GM12878 (cell line): ENCODE data around the gene HIVEP2. TPM values are rescaled to one million over a fixed set of nuclear protein-coding genes. Genes with fewer than 3 reads are reported as not detected.
A peak's percentile ranks its signal among the peaks of the same experiment; 100 is the strongest.

Experiments
- ATAC-seq: fragments of 200-7000 bp; cut with Tn5 transposase; 3 replicates; pipeline ENCODE4 v1.9.1; 2020; ENCODE audit warnings: mild to moderate bottlenecking, moderate library complexity
- BruUV-seq: library from RNA; stranded (reverse); fragments of 400-500 nt; replicated peaks from 2 replicates; lab custom pipeline; 2021; lab: Mats Ljungman, UMichigan
- CTCF ChIA-PET: fragments of 300-600 bp; sonication (Branson Sonifier 250); formaldehyde crosslinking; extraction: SDS; loops from one replicate; lab custom pipeline; 2021; ENCODE audit warnings: inconsistent platforms; lab: Yijun Ruan, JAX
- POLR2A ChIA-PET: fragments of 350-600 bp; formaldehyde crosslinking; extraction: SDS; loops from one replicate; lab custom pipeline; 2021; ENCODE audit warnings: inconsistent platforms; lab: Charles Lee
- RAD21 ChIA-PET: fragments of 300-600 bp; sonication (Branson Sonifier 250); formaldehyde crosslinking; loops from one replicate; lab custom pipeline; 2023; ENCODE audit warnings: antibody characterized with exemption; ENCODE audit not compliant: unreplicated experiment; lab: Charles Lee
- SMC1A ChIA-PET: fragments of 300-600 bp; sonication (Branson Sonifier 250); formaldehyde crosslinking; loops from one replicate; lab custom pipeline; 2023; ENCODE audit not compliant: unreplicated experiment, uncharacterized antibody; lab: Charles Lee
- DNase-seq: peaks from one replicate; pipeline ENCODE4 v3.0.0-alpha.2; 2011; ENCODE audit warnings: low read depth, low spot score
- FAIRE-seq: peaks from 3 replicates; lab custom pipeline; 2011; peaks lifted over from hg19 to GRCh38; lab: Jason Lieb, UNC
- H2AFZ ChIP-seq: 2 replicates; pipeline ENCODE4 v1.6.0; 2011; ENCODE audit warnings: low read depth, low read length, control low read depth; ENCODE audit not compliant: control insufficient read depth
- H3K27ac ChIP-seq: 2 replicates; pipeline ENCODE4 v1.5.1; 2011; ENCODE audit warnings: control low read depth; ENCODE audit not compliant: control insufficient read depth, insufficient read depth
- H3K27me3 ChIP-seq, 2 experiments: replicated peaks in 1 of 2; 2 replicates each; pipeline versions ENCODE4 v1.6.0 to v1.6.1; 2011; ENCODE audit warnings: low read length in 1 of 2; ENCODE audit not compliant: control insufficient read depth in 2 of 2, insufficient read depth in 2 of 2
- H3K36me3 ChIP-seq, 2 experiments: 2 replicates each; pipeline ENCODE4 v1.5.1; 2011; ENCODE audit warnings: low read length in 1 of 2; ENCODE audit not compliant: control insufficient read depth in 2 of 2, insufficient read depth in 2 of 2
- H3K4me1 ChIP-seq: 2 replicates; pipeline ENCODE4 v1.6.1; 2011; ENCODE audit warnings: mild to moderate bottlenecking, low read length, moderate library complexity, mixed read lengths; ENCODE audit not compliant: control insufficient read depth, insufficient read depth
- H3K4me2 ChIP-seq: 2 replicates; pipeline ENCODE4 v1.6.0; 2011; ENCODE audit warnings: control low read depth; ENCODE audit not compliant: control insufficient read depth, insufficient read depth
- H3K4me3 ChIP-seq: fragments of 200-600 bp; sonication (generic); 2 replicates; pipeline ENCODE4 v1.5.1; 2016
- H3K79me2 ChIP-seq: 2 replicates; pipeline ENCODE4 v1.6.0; 2011; ENCODE audit warnings: low read length; ENCODE audit not compliant: control insufficient read depth, insufficient read depth
- H3K9ac ChIP-seq: 2 replicates; pipeline ENCODE4 v1.8.0; 2011; ENCODE audit warnings: low read length, control low read depth, mixed read lengths; ENCODE audit not compliant: control insufficient read depth, insufficient read depth
- H3K9me3 ChIP-seq: replicated peaks from 3 replicates; pipeline ENCODE4 v1.5.1; 2011; ENCODE audit warnings: mild to moderate bottlenecking, low read length; ENCODE audit not compliant: control insufficient read depth, insufficient read depth
- H4K20me1 ChIP-seq: 2 replicates; pipeline ENCODE4 v1.6.0; 2011; ENCODE audit not compliant: control insufficient read depth, insufficient read depth
- EED ChIP-seq: sonication (generic); IDR thresholded peaks from 2 replicates; pipeline ENCODE4 v1.6.1; 2016; ENCODE audit warnings: antibody characterized with exemption, low read depth
- JUNB ChIP-seq: IDR thresholded peaks from 2 replicates; pipeline ENCODE4 v1.6.1; 2016; ENCODE audit warnings: antibody characterized with exemption, mild to moderate bottlenecking
- KAT2A ChIP-seq: conservative IDR thresholded peaks from 2 replicates; pipeline ENCODE4 v1.6.1; 2011; ENCODE audit warnings: low read depth, low read length; ENCODE audit not compliant: control insufficient read depth
- KLF5 ChIP-seq: fragments of 450-650 bp; IDR thresholded peaks from 2 replicates; pipeline ENCODE4 v1.6.1; 2014; ENCODE audit warnings: mild to moderate bottlenecking; ENCODE audit not compliant: partially characterized antibody
- SMARCA5 ChIP-seq: fragments of 450-650 bp; IDR thresholded peaks from 2 replicates; pipeline ENCODE4 v1.6.1; 2017; ENCODE audit warnings: mild to moderate bottlenecking
- SREBF2 ChIP-seq: IDR thresholded peaks from 2 replicates; pipeline ENCODE4 v1.6.1; 2012; ENCODE audit warnings: mild to moderate bottlenecking, low read length
- TARDBP ChIP-seq: IDR thresholded peaks from 2 replicates; pipeline ENCODE4 v1.6.1; 2016; ENCODE audit warnings: borderline replicate concordance
- ZNF24 ChIP-seq: fragments of 450-650 bp; IDR thresholded peaks from 2 replicates; pipeline ENCODE4 v1.6.1; 2017; ENCODE audit warnings: antibody characterized with exemption, mild to moderate bottlenecking
- ZNF622 ChIP-seq: fragments of 450-650 bp; IDR thresholded peaks from 2 replicates; pipeline ENCODE4 v1.6.1; 2017; ENCODE audit warnings: mild to moderate bottlenecking, inconsistent platforms
- WGBS: methylation state at CpG from one replicate; pipeline ENCODE4 v1.1.6; 2016; ENCODE audit warnings: low lambda C conversion rate; ENCODE audit not compliant: insufficient replicate concordance, insufficient coverage; ENCODE audit errors: missing lambda C conversion rate; 5-methylcytosine and 5-hydroxymethylcytosine counted together
- in situ Hi-C: fragments of 300-500 bp; cut with MboI; formaldehyde crosslinking; loops from 9 replicates; pipeline ENCODE4 v1.14.3; 2018; ENCODE audit warnings: mixed read lengths
- intact Hi-C: fragments of 100-400 bp; cut with micrococcal nuclease; formaldehyde crosslinking; loops from one replicate; pipeline ENCODE4 v1.14.2; 2022; ENCODE audit not compliant: unreplicated experiment
- polyA plus RNA-seq, 11 experiments: library from polyadenylated mRNA; depleted of rRNA in 4 of 11; unstranded in 6 of 11; stranded (reverse) in 5 of 11; fragments of >200 nt; fragmentation: Nextera tagmentation in 4 of 11; fragmentation: Illumina TruSeq in 1 of 11; extraction: Ambion mirVana in 4 of 11; extraction: Trizol in 1 of 11; gene quantifications; 1 replicate in 1 of 11; 2 replicates in 10 of 11; pipeline versions ENCODE4 v1.2.1 to v1.2.3, GENCODE V29; 2011 to 2016; ENCODE audit warnings: inconsistent platforms in 2 of 11, missing spikeins in 2 of 11, low read depth in 1 of 11
- total RNA-seq, 4 experiments: library from RNA; depleted of rRNA in 3 of 4; stranded (reverse); fragments of >200 nt in 3 of 4; fragmentation: Illumina TruSeq in 1 of 4; extraction: Trizol in 1 of 4; gene quantifications; 2 replicates each; pipeline versions ENCODE4 v1.2.1 to v1.2.3, GENCODE V29; 2013 to 2021
- TF ChIP-seq, protein P1 (sequence below): fragments of 450-650 bp; IDR thresholded peaks from 2 replicates; pipeline ENCODE4 v1.6.1; 2016; ENCODE audit warnings: mild to moderate bottlenecking
- TF ChIP-seq, protein P2 (sequence below): fragments of 450-650 bp; IDR thresholded peaks from 2 replicates; pipeline ENCODE4 v1.6.1; 2017; ENCODE audit warnings: mild to moderate bottlenecking, low read depth, inconsistent platforms; ENCODE audit not compliant: poor library complexity, severe bottlenecking
- TF ChIP-seq, protein P3 (sequence below), 3 experiments: IDR thresholded peaks in 2 of 3; conservative IDR thresholded peaks in 1 of 3; 2 replicates each; pipeline ENCODE4 v1.5.1; 2011; ENCODE audit warnings: low read depth in 3 of 3, low read length in 3 of 3, mild to moderate bottlenecking in 3 of 3, control low read depth in 2 of 3, moderate library complexity in 2 of 3, inconsistent platforms in 1 of 3, mixed read lengths in 1 of 3; ENCODE audit not compliant: control insufficient read depth in 2 of 3, insufficient read depth in 1 of 3; ENCODE audit errors: extremely low read depth in 1 of 3

The HIVEP2 gene
- total and polyA plus RNA-seq, 10 of the 15 experiments (the other 5 are each of a cell fraction or from before 2014, with no cell fraction given) = 1.2 to 15.7 (median 10.2) TPM

DNA sequence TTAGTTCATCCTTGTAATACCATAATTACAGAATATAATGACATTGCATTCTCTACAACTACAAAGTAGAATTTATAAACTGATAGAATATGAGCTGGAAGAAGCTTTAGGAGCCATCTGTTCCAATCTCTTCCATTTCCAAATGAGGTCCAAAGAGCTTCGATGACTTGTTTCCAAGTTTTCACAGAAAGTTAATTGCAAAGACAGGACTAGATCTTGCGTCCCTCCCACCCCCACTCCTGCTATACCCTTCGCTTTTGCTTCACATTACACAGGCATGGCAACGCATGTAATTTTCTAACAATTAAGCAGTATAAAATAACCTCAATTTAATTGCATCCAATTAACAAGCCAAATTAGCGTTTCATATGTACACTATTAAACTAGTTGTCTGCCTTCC is 7.0 kb downstream of the HIVEP2 start (continued):
- TF ChIP-seq ZNF622 = no peak
- TF ChIP-seq, protein P1, sequence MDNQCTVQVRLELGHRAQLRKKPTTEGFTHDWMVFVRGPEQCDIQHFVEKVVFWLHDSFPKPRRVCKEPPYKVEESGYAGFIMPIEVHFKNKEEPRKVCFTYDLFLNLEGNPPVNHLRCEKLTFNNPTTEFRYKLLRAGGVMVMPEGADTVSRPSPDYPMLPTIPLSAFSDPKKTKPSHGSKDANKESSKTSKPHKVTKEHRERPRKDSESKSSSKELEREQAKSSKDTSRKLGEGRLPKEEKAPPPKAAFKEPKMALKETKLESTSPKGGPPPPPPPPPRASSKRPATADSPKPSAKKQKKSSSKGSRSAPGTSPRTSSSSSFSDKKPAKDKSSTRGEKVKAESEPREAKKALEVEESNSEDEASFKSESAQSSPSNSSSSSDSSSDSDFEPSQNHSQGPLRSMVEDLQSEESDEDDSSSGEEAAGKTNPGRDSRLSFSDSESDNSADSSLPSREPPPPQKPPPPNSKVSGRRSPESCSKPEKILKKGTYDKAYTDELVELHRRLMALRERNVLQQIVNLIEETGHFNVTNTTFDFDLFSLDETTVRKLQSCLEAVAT = no peak
- TF ChIP-seq, all 136 proteins: peak for 0

DNA sequence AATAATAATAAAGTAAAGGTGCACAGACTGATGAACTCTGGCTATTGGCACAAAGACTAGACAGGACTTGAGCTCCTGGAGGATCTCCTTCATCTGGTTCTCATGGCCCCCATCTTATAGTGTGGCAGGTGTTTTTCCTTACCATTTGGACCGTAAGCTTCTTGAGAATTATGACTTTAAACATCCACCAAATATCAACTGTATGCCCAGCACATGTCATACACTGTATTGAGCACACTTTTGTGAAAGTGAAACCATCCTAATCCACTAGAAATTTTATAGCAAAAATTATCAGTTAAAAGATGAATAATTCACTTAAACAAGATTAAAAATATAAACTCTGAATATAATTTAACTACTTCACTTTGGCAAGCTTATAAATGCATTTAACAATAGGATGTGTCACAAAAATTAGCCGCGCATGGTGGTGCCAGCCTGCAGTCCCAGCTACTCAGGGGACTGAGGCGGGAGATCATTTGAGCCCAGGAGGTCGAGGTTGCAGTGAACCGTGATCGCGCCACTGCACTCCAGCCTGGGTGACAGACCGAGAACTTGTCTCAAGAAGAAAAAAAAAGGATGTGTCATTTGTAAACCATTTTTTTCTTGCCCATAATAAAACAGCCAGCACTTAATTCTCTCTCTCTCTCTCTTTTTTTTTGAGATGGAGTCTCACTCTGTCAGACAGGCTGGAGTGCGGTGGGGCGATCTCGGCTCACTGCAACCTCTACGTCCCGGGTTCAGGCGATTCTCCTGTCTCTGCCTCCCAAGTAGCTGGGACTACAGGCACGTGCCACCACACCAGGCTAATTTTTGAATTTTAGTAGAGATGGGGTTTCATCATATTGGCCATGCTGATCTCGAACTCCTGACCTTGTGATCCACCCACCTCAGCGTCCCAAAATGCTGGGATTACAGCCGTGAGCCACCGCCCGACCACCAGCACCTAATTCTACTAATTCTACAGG is 9.1 kb downstream of the HIVEP2 start:
- peak overlapping the region; percentile 48 for H3K9ac ChIP-seq
- intact Hi-C loops = no loop called here
- TF ChIP-seq ZNF24 (no peak), KLF5 (no peak), EED (no peak; the same call in 1 of the 2 replicates), KAT2A (no peak), JUNB (peak; percentile 44; the same call in 1 of the 2 replicates), SMARCA5 (no peak), TARDBP (no peak), ZNF622 (no peak), SREBF2 (no peak)
- TF ChIP-seq, protein P2, sequence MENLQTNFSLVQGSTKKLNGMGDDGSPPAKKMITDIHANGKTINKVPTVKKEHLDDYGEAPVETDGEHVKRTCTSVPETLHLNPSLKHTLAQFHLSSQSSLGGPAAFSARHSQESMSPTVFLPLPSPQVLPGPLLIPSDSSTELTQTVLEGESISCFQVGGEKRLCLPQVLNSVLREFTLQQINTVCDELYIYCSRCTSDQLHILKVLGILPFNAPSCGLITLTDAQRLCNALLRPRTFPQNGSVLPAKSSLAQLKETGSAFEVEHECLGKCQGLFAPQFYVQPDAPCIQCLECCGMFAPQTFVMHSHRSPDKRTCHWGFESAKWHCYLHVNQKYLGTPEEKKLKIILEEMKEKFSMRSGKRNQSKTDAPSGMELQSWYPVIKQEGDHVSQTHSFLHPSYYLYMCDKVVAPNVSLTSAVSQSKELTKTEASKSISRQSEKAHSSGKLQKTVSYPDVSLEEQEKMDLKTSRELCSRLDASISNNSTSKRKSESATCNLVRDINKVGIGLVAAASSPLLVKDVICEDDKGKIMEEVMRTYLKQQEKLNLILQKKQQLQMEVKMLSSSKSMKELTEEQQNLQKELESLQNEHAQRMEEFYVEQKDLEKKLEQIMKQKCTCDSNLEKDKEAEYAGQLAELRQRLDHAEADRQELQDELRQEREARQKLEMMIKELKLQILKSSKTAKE = peak; percentile 91
- TF ChIP-seq, protein P3, sequence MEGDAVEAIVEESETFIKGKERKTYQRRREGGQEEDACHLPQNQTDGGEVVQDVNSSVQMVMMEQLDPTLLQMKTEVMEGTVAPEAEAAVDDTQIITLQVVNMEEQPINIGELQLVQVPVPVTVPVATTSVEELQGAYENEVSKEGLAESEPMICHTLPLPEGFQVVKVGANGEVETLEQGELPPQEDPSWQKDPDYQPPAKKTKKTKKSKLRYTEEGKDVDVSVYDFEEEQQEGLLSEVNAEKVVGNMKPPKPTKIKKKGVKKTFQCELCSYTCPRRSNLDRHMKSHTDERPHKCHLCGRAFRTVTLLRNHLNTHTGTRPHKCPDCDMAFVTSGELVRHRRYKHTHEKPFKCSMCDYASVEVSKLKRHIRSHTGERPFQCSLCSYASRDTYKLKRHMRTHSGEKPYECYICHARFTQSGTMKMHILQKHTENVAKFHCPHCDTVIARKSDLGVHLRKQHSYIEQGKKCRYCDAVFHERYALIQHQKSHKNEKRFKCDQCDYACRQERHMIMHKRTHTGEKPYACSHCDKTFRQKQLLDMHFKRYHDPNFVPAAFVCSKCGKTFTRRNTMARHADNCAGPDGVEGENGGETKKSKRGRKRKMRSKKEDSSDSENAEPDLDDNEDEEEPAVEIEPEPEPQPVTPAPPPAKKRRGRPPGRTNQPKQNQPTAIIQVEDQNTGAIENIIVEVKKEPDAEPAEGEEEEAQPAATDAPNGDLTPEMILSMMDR (IDR thresholded peaks at IDR 0.05 in 2 of 3, conservative IDR thresholded peaks at IDR 0.05 in 1 of 3; ENCODE audit: control insufficient read depth in 2 of 3, extremely low read depth in 1 of 3, insufficient read depth in 1 of 3, low read depth in 3 of 3, low read length in 3 of 3) = no peak

More for the DNA sequence above, 9.1 kb downstream of the HIVEP2 start:
- 19% methylated on average over 21 of the region's 21 CpGs for WGBS
- in situ Hi-C loops = no loop called here
- Histone ChIP-seq H2AFZ (no peak overlapping the region; the same call in 1 of the 2 replicates), H3K27ac (peak overlapping the region; percentile 66), H3K9me3 (peaks cover 3% of the 10 kb centered on the region), H3K27me3 (no peaks in the 10 kb centered on the region), H3K4me1 (peaks cover 31% of the 10 kb centered on the region), H3K4me2 (peak overlapping the region; percentile 88), H3K36me3 (0 out of 4 replicates have a peak, but pooled peaks cover 0 to 6% of the 10 kb centered on the region in 2 experiments), H3K79me2 (peaks cover 98% of the 10 kb centered on the region), H4K20me1 (no peaks in the 10 kb centered on the region), H3K4me3 (peak overlapping the region; percentile 34; the same call in 1 of the 2 replicates)
- RAD21 ChIA-PET = interaction anchor here (0.8 to 2.1 kb wide), 13 partner anchors 9 to 243 kb away, joined by 3 to 9 read pairs (median 4); no protein-coding TSS in a partner anchor
- SMC1A ChIA-PET = interaction anchor here (0.8 to 11.3 kb wide), 13 partner anchors 8 to 116 kb away, joined by 3 to 75 read pairs (median 6); no protein-coding TSS in a partner anchor
- BruUV-seq = no TSS peak
- FAIRE-seq = peak; percentile 72
- DNase-seq = no peak
- CTCF ChIA-PET = interaction anchor here (0.6 to 3.2 kb wide), 6 partner anchors 7 to 93 kb away, joined by 3 to 15 read pairs (median 4); no protein-coding TSS in a partner anchor
- peak; percentile 67 for ATAC-seq
- POLR2A ChIA-PET = interaction anchor here (0.7 to 2.3 kb wide), 8 partner anchors 8 to 93 kb away, joined by 3 to 9 read pairs (median 4); no protein-coding TSS in a partner anchor
